Heart left ventricle (tissue), 16 donors: Measurements from ENCODE around the gene LRRC27. TPM values are rescaled to one million over a fixed set of nuclear protein-coding genes. Genes with fewer than 3 reads are reported as not detected.

Experiments used
- ATAC-seq, 4 donors: fragments of 200-7000 bp; cut with Tn5 transposase; one replicate each; pipeline ENCODE4 v1.9.1; 2020 to 2022; ENCODE audit warnings: moderate library complexity in 4 of 4, mild to moderate bottlenecking in 3 of 4, moderate number of reproducible peaks in 1 of 4
- DNase-seq, 5 donors: peaks; one replicate each; pipeline ENCODE4 v3.0.0-alpha.2; 2020
- H3K27ac ChIP-seq, 12 donors: fragments of 200-600 bp; sonication (generic) in 4 of 12; one replicate each; pipeline versions ENCODE4 v1.5.0 to v1.8.0; 2016 to 2022; ENCODE audit warnings: mild to moderate bottlenecking in 2 of 12
- H3K27me3 ChIP-seq, 9 donors: fragments of 200-600 bp; sonication (generic) in 2 of 9; one replicate each; pipeline versions ENCODE4 v1.5.1 to v1.8.0; 2016 to 2022; ENCODE audit warnings: mild to moderate bottlenecking in 3 of 9
- H3K36me3 ChIP-seq, 9 donors: fragments of 200-600 bp; sonication (generic) in 2 of 9; one replicate each; pipeline versions ENCODE4 v1.5.0 to v1.8.0; 2018 to 2022; ENCODE audit warnings: mild to moderate bottlenecking in 2 of 9
- H3K4me1 ChIP-seq, 12 donors: fragments of 200-600 bp; sonication (generic) in 4 of 12; one replicate each; pipeline versions ENCODE4 v1.5.0 to v1.8.0; 2016 to 2022; ENCODE audit warnings: mild to moderate bottlenecking in 3 of 12
- H3K4me3 ChIP-seq, 12 donors: fragments of 200-600 bp; sonication (generic) in 4 of 12; one replicate each; pipeline versions ENCODE4 v1.5.0 to v1.8.0; 2017 to 2022; ENCODE audit warnings: mild to moderate bottlenecking in 9 of 12, moderate library complexity in 4 of 12
- H3K9me3 ChIP-seq, 12 donors: fragments of 200-600 bp; sonication (generic) in 4 of 12; one replicate each; pipeline versions ENCODE4 v1.5.0 to v1.8.0; 2016 to 2022; ENCODE audit warnings: mild to moderate bottlenecking in 1 of 12
- POLR2A ChIP-seq, 2 donors: fragments of 450-650 bp; IDR thresholded peaks; one replicate each; pipeline ENCODE4 v1.6.1; 2017; ENCODE audit warnings: antibody characterized with exemption in 2 of 2, mild to moderate bottlenecking in 2 of 2, moderate library complexity in 2 of 2
- WGBS, 4 donors: extraction: QIAGEN DNeasy Blood & Tissue Kit in 2 of 4; methylation state at CpG; one replicate each; pipeline versions ENCODE4 v1.1.5 to v1.1.7; 2013 to 2018; 5-methylcytosine and 5-hydroxymethylcytosine counted together
- intact Hi-C, 10 donors: fragments of 100-400 bp; cut with DNase I; formaldehyde crosslinking; loops; one replicate each; pipeline versions ENCODE4 v1.11.1 to v1.14.2; 2022
- polyA plus RNA-seq, 2 donors: library from polyadenylated mRNA; stranded (reverse); fragments of 200-250 nt; gene quantifications; one replicate each; pipeline ENCODE4 v1.2.3, GENCODE V29; 2013
- total RNA-seq, 9 donors: library from RNA; depleted of rRNA in 2 of 9; stranded (reverse); fragments of >200 nt in 2 of 9; fragmentation: NEBNext Ultra II Directional in 3 of 9; extraction: Animal tissue kit (Norgen Biotek cat#: 25700) in 3 of 9; gene quantifications; one replicate each; pipeline versions ENCODE4 v1.1.0 to v1.2.4, GENCODE V29; 2016 to 2023
- TF ChIP-seq, protein P1 (sequence below), 12 donors: fragments of 200-600 bp; sonication (generic) in 4 of 12; IDR thresholded peaks; one replicate each; pipeline versions ENCODE4 v1.5.0 to v1.8.0; 2018 to 2022; ENCODE audit warnings: antibody characterized with exemption in 12 of 12, mild to moderate bottlenecking in 5 of 12
- donor health status: ischemic (EF 13 %, LVEDD 7.1; RV severe dilation, severe dysfunction).
- donor health status: healthy with polysubstance abuse.
- donor health status: DM: no; HTN: yes; CAD: no.
- donor health status: DM: no; HTN: no; CAD: no.
- donor health status: ischemic (EF 25% LVEDD 6.9; RV normal size, moderate dysfunction).
- donor health status: ischemic (EF 25% LVEDD 5.7; RV mildly dilated, moderate dysfunction).
- donor health status: healthy.
- donor health status: DM: yes; HTN: yes; CAD: no.
- donor health status: ischemic (EF 35%, LVEDD 5.7; RV mildly dilated, moderate dysfunction).
- donor health status: nonischemic (EF 11% LVEDD 7.7; RV severe dilation, severe dysfunction).
- donor health status: DM: yes; HTN: yes; CAD: no.
- donor health status: PGD.
- donor health status: ischemic (EF 29% LVEDD 5.4; RV normal size, mild dysfunction).
- donor health status: nonischemic (EF 23%, LVEDD 6.1; RV moderate dilation, normal function).

LRRC27 gene
- total and polyA plus RNA-seq, 11 donors, result 2.6 to 8.9 (median 5.1) TPM

GRCh38 chr10:132387764-132388210 is 55.8 kb downstream of the LRRC27 start:
- Histone ChIP-seq H3K36me3 (no peaks in the 10 kb centered on the region), H3K27me3 (peaks cover 0 to 3% (median 0%) of the 10 kb centered on the region in 9 donors), H3K4me3 (no peak overlapping the region), H3K4me1 (peaks cover 0 to 20% (median 6%) of the 10 kb centered on the region in 12 donors), H3K27ac (peak overlapping the region in 2 of 12 donors; percentile 13 to 37), H3K9me3 (no peaks in the 10 kb centered on the region)
- ATAC-seq, result peak; percentile 51 to 77 (median 70)
- 4 to 14% (median 7%) methylated on average over 6 to 26 of the region's 26 CpGs for WGBS, 4 donors
- DNase-seq, result peak; percentile 68 to 90 (median 76)
- intact Hi-C loops, result loop anchor here in 9 of 10 donors (1.0 to 10.0 kb wide), 6 partner anchors 65 to 257 kb away; no protein-coding TSS in a partner anchor
- TF ChIP-seq POLR2A (IDR thresholded peaks at IDR 0.05), result no peak
- TF ChIP-seq, protein P1, sequence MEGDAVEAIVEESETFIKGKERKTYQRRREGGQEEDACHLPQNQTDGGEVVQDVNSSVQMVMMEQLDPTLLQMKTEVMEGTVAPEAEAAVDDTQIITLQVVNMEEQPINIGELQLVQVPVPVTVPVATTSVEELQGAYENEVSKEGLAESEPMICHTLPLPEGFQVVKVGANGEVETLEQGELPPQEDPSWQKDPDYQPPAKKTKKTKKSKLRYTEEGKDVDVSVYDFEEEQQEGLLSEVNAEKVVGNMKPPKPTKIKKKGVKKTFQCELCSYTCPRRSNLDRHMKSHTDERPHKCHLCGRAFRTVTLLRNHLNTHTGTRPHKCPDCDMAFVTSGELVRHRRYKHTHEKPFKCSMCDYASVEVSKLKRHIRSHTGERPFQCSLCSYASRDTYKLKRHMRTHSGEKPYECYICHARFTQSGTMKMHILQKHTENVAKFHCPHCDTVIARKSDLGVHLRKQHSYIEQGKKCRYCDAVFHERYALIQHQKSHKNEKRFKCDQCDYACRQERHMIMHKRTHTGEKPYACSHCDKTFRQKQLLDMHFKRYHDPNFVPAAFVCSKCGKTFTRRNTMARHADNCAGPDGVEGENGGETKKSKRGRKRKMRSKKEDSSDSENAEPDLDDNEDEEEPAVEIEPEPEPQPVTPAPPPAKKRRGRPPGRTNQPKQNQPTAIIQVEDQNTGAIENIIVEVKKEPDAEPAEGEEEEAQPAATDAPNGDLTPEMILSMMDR (IDR thresholded peaks at IDR 0.05), result peak; percentile 44 to 69 (median 61)

GRCh38 chr10:132388891-132389432 is 57.0 kb downstream of the LRRC27 start:
- peaks cover 0 to 3% (median 0%) of the 10 kb centered on the region in 9 donors for H3K27me3 ChIP-seq
- peak in 1 of 4 donors; percentile 34 for ATAC-seq
- peaks cover 0 to 20% (median 6%) of the 10 kb centered on the region in 12 donors for H3K4me1 ChIP-seq
- no peaks in the 10 kb centered on the region for H3K36me3 ChIP-seq
- TF ChIP-seq, protein P1 (IDR thresholded peaks at IDR 0.05), result no peak
- TF ChIP-seq POLR2A (IDR thresholded peaks at IDR 0.05), result no peak
- H3K4me3 ChIP-seq, result no peak overlapping the region
- peak in 3 of 5 donors; percentile 28 to 66 (median 29) for DNase-seq
- WGBS, 4 donors, result 17 to 54% (median 47%) methylated on average over 9 to 22 of the region's 22 CpGs
- no peak overlapping the region for H3K27ac ChIP-seq
- intact Hi-C loops, result loop anchor here in 6 of 10 donors (1.0 to 10.0 kb wide), 5 partner anchors 63 to 256 kb away; no protein-coding TSS in a partner anchor
- H3K9me3 ChIP-seq, result no peaks in the 10 kb centered on the region

- H3K4me3 ChIP-seq, result no peak overlapping the region
- peak in 1 of 4 donors; percentile 1 for ATAC-seq
- 68 to 80% (median 78%) methylated on average over 9 to 16 of the region's 16 CpGs for WGBS, 4 donors
- H3K27ac ChIP-seq, result no peak overlapping the region
- peaks cover 0 to 20% (median 6%) of the 10 kb centered on the region in 12 donors for H3K4me1 ChIP-seq
- peak in 2 of 5 donors; percentile 25 to 51 for DNase-seq
- intact Hi-C loops, result loop anchor here in 8 of 10 donors (2.0 to 10.0 kb wide), 7 partner anchors 63 to 255 kb away; no protein-coding TSS in a partner anchor
- H3K27me3 ChIP-seq, result peaks cover 0 to 3% (median 0%) of the 10 kb centered on the region in 9 donors
- TF ChIP-seq, protein P1 (IDR thresholded peaks at IDR 0.05), result no peak
- no peak for TF ChIP-seq POLR2A (IDR thresholded peaks at IDR 0.05)
- no peaks in the 10 kb centered on the region for H3K9me3 ChIP-seq
- H3K36me3 ChIP-seq, result no peaks in the 10 kb centered on the region
Observed at GRCh38 chr10:132389433-132390169, 57.6 kb downstream of the LRRC27 start.
